NCI-H460 (cell line): ENCODE measurements around the gene FERMT2. TPM values are rescaled to one million over a fixed set of nuclear protein-coding genes. Genes with fewer than 3 reads are reported as not detected.

Experiments used
- DNase-seq: peaks from one replicate; pipeline ENCODE4 v3.0.0-alpha.2; 2016; ENCODE audit warnings: low read depth; ENCODE audit errors: extremely low read depth
- total RNA-seq: library from RNA; depleted of rRNA; stranded (reverse); fragments of >200 nt; shearing (Covaris generic); gene quantifications from 2 replicates; pipeline ENCODE4 v1.2.3, GENCODE V29; 2014

FERMT2 gene
- total RNA-seq, 1 experiment from 2014 or later: 62.3 TPM

DNA sequence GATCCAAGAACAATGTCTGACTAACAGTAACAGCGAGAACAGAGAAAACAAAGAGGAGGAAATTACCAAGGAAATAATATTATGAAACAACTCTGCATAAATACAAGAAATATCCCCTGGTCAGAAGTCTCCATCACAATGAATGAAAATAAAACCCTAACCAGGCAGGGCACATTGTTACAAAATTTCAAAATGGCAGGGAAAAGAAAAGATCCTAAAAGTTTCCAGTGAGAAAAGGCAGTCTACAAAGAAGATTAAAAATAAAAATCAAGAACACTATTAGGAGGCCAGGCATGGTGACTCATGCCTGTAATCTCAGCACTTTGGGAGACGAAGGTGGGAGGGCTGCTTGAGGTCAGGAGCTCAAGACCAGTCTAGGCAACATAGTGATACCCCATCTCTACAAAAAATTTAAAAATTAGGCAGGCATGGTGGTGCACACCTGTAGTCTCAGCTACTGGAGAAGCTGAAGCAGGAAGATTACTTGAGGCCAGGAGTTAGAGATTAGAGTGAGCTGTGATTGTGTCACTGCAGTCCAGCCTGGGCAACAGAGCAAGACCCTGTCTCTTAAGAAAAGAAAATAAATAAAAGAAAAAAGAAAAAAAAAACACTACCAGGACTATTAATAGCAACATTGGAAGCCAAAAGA is 47.8 kb downstream of the FERMT2 start:
- DNase-seq: no peak

DNA sequence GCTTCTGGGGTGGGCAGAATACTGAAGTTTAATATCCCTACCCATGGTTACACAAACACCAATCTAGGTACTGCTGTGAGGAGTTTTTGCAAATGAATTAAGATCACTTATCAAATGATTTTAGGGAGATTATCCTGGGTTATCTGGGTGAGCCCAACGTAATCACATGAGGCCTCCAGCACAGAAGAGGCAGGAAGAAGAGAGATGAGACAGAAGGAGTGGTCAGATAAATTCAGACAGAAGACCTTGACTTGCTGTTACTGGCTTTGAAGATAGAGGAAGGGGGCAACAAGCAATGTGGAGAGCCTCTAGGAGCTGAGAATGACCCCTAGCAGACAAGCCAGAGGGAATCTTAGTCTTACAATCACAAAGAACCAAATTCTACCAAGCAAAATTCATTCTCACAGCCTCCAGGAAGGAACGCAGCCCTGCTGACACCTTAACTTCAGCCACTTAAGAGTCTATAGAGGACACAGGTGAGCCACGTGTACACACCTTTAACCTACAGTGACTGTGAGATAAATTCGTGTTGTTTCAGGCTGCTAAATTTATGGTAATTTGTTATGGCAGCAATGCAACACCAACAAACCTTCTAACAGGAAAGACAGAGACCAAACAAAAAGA is 49.4 kb downstream of the FERMT2 start:
- no peak for DNase-seq

GRCh38 chr14:52900731-52901130 is 50.1 kb downstream of the FERMT2 start:
- DNase-seq: no peak

DNA sequence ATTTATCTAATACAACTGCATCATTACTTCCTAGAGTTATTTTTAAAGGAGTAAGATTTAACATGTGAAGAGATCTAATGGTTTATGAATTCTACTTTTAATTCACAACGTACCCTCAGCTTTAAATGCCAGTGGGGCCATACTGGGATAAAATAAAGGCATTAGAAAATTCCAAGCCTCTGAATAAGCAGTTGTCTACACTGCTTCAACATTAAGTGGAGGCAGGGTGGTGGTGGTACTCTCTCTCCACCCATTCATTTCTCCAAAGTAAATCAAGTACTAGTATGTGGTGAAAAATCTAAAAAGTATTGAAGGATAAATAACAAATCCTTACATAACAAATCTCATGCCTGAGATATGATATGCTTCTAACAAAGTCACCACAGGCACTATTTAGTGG is 52.4 kb downstream of the FERMT2 start:
- DNase-seq: no peak

DNA sequence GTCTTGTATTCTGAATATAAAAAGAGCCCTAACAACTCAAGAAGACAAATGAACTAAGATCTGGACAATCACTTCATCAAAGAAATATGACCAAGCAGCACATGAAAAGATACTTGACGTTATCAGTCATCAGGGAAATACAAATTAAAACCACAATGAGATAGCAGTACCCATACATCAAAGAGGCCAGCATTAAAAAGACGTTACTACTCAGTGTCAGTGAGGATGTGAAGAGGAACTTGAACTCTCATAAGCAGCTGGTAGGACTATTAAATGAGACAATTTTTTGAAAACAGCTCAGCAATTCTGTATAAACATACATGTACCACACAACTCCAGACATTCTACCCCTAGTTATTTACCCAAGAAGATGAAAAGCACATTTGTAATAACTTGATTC is 55.9 kb downstream of the FERMT2 start:
- no peak for DNase-seq

DNA sequence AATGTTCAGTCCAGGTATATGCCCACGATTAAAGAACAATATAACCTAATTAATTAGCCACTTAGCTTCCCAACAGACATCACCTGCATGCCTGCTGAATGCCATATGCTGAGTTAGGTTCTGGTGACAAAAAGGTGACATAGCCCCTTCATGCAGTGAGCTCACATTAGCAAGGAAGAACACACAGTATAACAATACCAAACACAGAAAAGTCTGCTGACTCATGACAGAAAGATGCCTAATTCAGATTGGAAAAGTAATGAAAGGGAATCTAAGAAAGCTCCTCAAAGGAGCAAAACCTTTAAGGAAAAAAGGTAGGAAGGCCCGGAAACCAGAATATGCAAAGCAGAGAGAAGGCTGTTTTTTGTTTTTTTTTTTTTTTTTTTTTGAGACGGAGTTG is 59.0 kb downstream of the FERMT2 start:
- DNase-seq: no peak

- no peak for DNase-seq
These were observed 61.7 kb downstream of the FERMT2 start for GRCh38 chr14:52888839-52889838.

- no peak for DNase-seq
These were observed 62.7 kb downstream of the FERMT2 start for GRCh38 chr14:52888159-52888558.

- no peak for DNase-seq
These were observed 65.6 kb downstream of the FERMT2 start for GRCh38 chr14:52885230-52885629.

DNA sequence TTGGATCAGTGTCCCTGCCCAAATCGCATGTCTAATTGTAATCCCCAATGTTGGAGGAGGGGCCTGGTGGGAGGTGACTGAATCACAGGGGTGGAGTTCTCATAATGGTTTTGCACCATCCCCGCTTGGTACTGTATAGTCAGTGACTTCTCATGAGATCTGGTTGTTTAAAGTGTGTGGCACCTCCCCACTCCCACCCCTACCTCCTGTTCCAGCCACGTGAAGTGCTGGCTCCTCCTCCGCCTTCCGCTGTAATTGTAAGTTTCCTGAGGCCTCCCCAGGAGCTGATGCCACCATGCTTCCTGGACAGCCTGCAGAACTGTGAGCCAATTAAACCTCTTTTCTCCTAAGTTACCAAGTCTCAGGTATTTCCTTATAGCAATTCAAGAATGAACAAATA is 67.2 kb downstream of the FERMT2 start:
- DNase-seq: no peak

DNA sequence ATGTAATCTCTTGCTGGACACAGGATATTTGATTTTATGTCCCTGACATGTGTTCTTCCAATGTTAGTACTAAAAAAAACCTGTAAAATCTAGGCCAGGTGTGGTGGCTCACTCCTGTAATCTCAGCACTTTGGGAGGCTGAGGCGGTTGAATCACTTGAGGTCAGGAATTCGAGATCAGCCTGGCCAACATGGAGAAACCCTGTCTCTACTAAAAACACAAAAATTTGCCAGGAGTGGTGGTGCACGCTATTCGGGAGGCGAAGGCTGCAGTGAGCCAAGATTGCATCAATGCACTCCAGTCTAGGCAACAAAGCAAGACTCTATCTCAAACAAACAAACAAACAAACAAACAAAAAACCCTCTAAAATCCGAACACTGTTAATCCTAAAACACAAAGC is 68.0 kb downstream of the FERMT2 start:
- DNase-seq: no peak

DNA sequence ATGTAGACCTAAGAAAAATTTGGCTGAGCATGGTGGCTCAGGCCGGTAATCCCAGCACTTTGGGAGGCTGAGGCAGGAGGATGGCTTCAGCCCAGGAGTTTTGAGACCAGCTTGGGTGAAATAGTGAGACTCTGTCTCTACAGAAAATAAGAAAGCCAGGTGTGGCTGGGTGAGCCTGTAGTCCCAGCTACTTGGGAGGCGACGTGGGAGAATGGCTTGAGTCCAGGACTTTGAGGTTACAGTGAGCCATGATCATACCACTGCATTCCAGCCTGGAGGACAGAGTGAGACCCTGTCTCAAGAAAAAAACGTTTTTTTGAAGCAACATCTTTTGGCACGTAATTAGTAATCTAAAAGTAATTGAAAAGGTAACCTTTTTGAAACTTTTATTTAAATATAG is 70.9 kb downstream of the FERMT2 start:
- no peak for DNase-seq

DNA sequence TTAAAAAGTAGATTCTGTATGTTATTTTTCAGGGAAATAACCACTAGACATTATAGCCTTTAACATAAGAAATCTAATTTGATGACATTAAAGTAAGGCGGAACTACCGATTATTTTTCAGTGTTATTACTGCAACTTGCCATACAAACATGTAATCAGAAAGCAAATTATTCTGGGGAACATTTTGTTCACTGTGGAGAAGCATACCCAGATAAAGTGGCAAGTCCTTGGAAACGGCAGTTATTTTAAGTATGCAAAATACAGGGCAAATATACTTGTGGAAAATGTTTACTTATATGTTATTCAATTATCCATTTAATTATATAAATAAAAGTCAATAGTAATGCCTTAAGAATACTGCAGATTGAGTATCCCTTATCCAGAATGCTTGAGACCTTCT is 71.9 kb downstream of the FERMT2 start:
- no peak for DNase-seq

DNA sequence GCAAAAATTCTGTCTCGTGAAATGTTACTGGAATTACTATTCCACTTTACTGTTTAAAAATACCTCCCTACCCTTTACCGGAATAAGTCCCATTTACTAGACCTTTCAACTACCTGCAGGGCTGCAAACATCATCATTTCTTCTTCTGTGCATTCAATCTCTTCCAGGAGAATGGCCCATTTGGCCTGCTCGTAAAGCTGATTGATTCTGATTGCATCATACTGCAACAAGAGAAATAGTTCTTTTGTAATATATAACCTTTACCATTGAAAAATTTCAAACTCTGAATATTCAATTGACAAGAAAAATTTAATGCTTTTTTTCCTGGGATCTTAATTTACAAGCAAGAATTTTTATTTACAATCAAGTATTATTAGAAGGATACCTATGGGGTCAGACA is 72.4 kb downstream of the FERMT2 start:
- peak; percentile 13 for DNase-seq

GRCh38 chr14:52877628-52878027 is 73.2 kb downstream of the FERMT2 start:
- no peak for DNase-seq

DNA sequence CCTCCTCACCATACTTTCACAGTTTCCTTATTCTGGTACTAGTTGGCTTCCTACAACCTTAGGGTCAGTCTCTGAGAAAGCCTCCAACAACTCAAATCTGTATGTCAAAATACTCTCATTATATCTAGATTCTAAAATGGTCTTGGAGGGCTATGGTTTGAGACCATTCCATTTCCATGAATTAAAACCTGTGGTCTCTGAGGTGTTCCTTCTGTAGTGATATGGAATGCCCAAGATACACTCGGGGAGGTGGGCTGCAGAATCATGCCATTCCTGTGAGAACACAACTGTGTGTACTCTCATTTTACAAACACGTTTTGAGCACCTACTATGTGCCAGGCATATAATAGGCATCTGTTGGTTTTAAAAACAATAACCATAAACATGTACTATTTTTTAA is 74.0 kb downstream of the FERMT2 start:
- no peak for DNase-seq

DNA sequence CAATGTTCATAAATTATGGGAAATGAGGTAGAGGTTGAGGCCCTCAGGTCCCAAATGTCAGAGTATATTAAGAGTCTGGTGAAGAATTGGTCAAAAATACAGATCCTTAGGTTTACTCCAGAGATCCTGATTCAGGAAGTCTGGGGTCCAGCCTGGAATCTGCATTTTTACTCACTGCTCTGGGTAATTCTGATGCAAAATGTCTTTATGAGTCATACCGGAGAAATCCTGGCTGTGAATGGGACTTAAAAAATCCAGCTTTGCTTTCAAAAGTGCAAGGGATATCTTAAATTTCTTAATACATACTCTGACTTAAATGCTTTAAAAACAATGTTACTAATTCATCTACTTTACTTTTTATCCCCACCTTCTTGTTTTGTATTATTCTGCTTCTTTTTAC is 74.5 kb downstream of the FERMT2 start:
- no peak for DNase-seq

DNA sequence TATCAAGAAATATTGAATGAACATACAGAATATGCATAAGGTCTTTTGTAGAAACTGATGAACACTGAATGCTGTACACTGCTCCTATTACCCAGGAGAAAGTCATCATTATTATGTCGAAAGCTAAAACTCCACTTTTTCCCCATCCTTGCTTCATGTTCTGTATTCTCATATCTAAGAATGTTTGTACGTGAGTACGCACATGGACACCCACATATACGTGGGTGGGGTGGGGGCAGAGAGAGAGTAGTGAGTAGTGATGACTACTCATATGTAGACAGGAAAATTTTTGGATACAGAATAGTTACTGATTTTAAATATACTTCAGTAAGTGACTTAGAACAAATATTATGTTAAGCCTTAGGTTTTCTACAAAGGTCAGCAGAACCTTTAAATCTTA is 75.1 kb downstream of the FERMT2 start:
- no peak for DNase-seq

DNA sequence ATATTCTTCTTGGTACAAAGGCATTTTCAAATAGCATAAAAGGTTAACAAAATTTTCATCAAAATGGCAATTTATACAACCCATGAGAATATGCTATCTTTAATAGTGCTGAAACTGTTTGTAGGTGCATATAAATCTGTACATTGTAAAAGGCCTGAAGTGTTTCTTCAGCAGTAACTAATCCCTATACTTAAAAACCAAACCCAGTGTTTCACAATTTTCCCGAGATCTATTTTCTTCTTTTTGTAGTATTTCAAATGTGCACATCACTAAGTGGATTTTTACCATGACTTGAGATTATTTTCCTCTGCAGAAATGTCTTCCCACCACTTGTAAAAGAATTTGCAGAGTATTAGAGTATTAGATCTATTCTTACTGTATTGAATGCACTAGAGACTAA is 76.5 kb downstream of the FERMT2 start:
- DNase-seq: no peak

DNA sequence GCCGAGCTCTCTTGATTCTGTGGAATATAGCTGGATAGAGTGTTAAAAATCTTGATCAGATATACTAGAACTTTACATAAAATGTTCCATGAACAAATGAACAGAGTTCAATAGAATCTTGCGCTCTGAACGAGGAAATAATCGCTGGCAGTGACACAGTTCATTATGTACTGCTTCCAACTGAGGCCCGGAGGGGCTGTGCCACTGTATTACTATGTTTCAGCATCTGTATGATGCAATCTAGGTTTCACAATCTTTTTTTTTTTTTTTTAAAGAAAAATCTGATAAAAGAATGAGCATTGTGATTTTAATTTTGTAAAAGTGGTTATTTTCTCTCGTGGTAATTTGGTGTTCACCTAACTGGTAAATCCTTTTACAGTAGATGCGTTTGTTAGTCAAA is 77.2 kb downstream of the FERMT2 start:
- DNase-seq: peak; percentile 5

DNA sequence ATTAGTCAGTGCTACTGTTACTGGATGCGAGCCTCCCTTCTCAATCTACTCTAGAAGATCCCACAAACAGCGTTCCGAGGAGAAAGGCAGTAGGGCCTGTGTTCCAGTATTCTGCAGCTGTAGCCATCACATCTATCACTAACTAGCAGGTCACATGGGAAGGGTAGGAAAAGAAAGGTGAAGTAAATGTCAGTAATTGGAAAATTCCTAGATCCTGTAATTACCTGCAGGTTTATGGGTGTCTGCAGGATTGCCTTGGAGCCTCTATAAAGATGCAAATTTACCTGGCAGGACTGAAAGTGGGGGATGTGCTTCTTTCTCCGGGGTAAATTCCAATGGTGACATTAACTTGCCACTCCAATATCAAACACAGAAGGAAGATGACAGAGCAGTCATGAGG is 77.8 kb downstream of the FERMT2 start:
- no peak for DNase-seq

GRCh38 chr14:52871606-52872005 is 79.2 kb downstream of the FERMT2 start:
- no peak for DNase-seq
